Mammary microvascular endothelial cell (primary cell): ENCODE measurements around the gene TRIM5. TPM values are rescaled to one million over a fixed set of nuclear protein-coding genes. Genes with fewer than 3 reads are reported as not detected.

Experiments
- total RNA-seq: library from RNA; depleted of rRNA; stranded (reverse); fragments of >200 nt; gene quantifications from 2 replicates; pipeline ENCODE4 v1.2.3, GENCODE V29; 2015

Gene TRIM5
- total RNA-seq: 43.7 and 44.8 TPM in 2 replicates

GRCh38 chr11:5684646-5685362, at the start of gene TRIM5:
Gene TRIM5 (minus strand): TSS chr11:5685074. CDS start chr11:5680177, 4,897 bp downstream.

GRCh38 chr11:5689551-5689983, 4.7 kb upstream of the TRIM5 start, which contains the start of gene TRIM22:
Gene TRIM22 (plus strand): TSS chr11:5689790. CDS start chr11:5696233, 6,443 bp downstream.

GRCh38 chr11:5624489-5625279, 60.2 kb downstream of the TRIM5 start, which contains the start of gene TRIM34:
Gene TRIM34 (plus strand): TSS chr11:5625001. CDS start chr11:5632332, 7,331 bp downstream.

Other genes starting within 250 kb of the TRIM5 start
- not detected in 2 replicates for gene OR51I1, start 243.6 kb downstream of the TRIM5 start, total RNA-seq
- gene OR51I2, start 235.8 kb downstream of the TRIM5 start, total RNA-seq: not detected in 2 replicates
- not detected in 2 replicates for gene OR52D1, start 196.4 kb downstream of the TRIM5 start, total RNA-seq
- gene UBQLN3, start 175.1 kb downstream of the TRIM5 start, total RNA-seq: not detected in 2 replicates
- gene UBQLNL, start 168.4 kb downstream of the TRIM5 start, total RNA-seq: 0.25 TPM in 1 of 2 replicates, not detected in the other
- not detected in 2 replicates for gene OR52H1, start 136.5 kb downstream of the TRIM5 start, total RNA-seq
- not detected in 2 replicates for gene OR52B6, start 104.2 kb downstream of the TRIM5 start, total RNA-seq
- gene TRIM6, start 88.4 kb downstream of the TRIM5 start, total RNA-seq: 4.7 and 6.6 TPM in 2 replicates
- 10.8 and 14.0 TPM in 2 replicates for gene TRIM34, start 60.1 kb downstream of the TRIM5 start, total RNA-seq
- 135 and 147 TPM in 2 replicates for gene TRIM22, start 4.7 kb upstream of the TRIM5 start, total RNA-seq
- not detected in 2 replicates for gene OR56B1, start 51.4 kb upstream of the TRIM5 start, total RNA-seq
- gene OR52N4, start 69.2 kb upstream of the TRIM5 start, total RNA-seq: not detected in 2 replicates
- not detected in 2 replicates for gene OR52N5, start 98.3 kb upstream of the TRIM5 start, total RNA-seq
- gene OR52N1, start 106.2 kb upstream of the TRIM5 start, total RNA-seq: not detected in 2 replicates
- not detected in 2 replicates for gene OR52N2, start 123.8 kb upstream of the TRIM5 start, total RNA-seq
- gene OR52E6, start 156.8 kb upstream of the TRIM5 start, total RNA-seq: not detected in 2 replicates
- gene OR52E8, start 172.6 kb upstream of the TRIM5 start, total RNA-seq: not detected in 2 replicates
- gene OR52E4, start 195.6 kb upstream of the TRIM5 start, total RNA-seq: not detected in 2 replicates
- gene OR52E5, start 208.1 kb upstream of the TRIM5 start, total RNA-seq: not detected in 2 replicates